HuH-7 (cell line): Measurements from ENCODE around the gene SSTR1.

Experiments used
- DNase-seq: peaks from one replicate; pipeline ENCODE4 v3.0.0; 2011; ENCODE audit warnings: low spot score

SSTR1 gene

DNA sequence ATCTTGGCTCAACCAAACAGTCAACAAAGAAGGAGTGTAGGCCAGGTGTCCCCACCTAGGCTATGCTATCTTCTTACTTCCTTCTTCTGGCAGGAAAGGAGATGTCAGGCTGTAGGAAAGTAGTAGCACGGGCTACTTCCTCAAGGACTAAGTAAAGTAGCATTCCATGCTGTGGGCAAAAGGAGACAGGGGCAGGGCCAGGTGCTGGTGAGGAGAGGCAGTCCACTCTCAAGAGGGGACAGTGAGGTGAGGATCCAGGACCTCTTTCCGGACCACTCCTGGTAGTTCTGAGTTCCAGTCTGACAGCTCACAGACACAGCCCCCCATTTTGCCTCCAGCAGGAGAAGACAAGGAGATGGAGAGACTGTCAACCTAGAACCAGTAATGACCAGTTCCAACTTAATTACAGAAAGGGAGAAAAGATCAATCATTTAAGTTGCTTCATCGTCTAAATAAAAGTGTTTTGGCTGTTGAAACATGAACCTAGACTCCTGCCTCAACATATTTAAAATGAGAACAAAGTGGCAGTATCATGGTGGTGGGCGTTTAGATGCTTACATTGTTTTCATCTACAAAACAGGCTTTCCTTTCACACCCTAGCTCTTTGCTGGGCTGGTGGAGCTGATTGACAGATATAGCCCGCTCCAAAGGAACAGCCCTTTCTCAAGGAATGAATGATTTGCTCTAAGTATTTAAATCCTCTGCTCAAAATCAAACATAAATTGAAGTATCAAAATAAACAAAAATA, 5.1 kb upstream of the SSTR1 start:
- DNase-seq: no peak

- DNase-seq: no peak
Observed at GRCh38 chr14:38203929-38204718, 3.6 kb upstream of the SSTR1 start.

GRCh38 chr14:38204719-38205115, 3.0 kb upstream of the SSTR1 start:
- no peak for DNase-seq

GRCh38 chr14:38205119-38205813, 2.4 kb upstream of the SSTR1 start:
- no peak for DNase-seq

DNA sequence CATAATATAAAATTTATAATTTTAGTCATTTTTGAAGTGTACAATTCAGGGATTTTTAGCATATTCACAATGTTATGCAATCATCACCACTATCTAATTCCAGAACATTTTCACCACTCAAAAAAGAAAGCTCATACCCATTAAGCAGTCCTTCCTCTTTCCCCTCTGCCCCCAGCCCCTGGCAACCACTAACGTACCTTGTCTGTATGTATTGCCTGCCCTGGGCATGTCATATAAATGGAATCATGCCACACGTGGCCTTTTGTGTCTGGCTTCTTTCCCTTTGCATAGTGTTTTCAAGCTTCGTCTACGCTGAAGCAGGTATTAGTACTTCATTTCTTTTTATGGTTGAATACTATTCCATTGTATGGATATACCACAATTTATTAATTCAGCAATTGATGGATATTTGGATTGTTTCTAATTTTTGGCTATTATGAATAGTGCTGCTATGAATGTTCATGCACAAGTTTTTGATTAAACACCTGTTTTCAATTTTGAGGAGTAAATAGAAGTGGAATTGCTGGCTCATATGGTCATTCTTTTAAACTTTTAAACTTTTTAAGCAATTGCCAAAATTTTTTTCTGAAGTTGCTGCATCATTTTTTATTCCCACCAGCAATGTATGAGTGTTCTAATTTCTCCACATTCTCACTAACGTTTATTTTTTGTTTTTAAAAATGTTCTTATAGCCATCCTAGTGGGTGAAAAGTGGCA, 1.6 kb upstream of the SSTR1 start:
- no peak for DNase-seq

DNA sequence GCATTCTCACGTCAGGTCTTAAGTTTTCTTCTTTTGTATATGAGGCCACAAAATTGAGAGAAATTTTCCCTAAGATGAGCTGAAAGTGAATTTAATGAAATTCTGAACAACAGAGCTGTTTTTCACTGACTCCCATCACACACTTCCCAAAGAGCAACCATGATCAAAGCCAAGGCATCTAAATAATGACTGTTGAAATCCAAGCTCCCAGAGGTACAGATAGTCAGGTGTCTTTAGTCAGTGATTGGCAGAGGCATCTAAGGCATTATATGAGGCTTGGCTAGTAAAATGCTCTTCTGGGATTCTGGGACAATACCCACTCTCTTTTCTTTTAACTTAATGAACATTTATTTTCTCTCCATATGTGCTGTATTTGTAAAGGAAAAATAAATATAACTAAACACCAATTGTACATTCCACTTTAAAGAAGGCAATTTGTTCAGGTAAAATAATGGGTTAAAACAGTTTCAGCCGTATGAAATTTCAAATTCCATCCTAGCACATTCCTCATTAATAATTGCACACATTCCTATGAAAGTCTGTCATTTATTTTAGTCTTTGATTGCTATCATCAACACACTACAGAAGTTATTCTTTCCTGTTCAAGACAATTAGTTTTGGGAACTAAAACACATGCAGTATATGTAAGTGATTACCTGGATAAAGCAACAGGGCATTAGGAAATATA, 871 bp upstream of the SSTR1 start:
- no peak for DNase-seq

DNA sequence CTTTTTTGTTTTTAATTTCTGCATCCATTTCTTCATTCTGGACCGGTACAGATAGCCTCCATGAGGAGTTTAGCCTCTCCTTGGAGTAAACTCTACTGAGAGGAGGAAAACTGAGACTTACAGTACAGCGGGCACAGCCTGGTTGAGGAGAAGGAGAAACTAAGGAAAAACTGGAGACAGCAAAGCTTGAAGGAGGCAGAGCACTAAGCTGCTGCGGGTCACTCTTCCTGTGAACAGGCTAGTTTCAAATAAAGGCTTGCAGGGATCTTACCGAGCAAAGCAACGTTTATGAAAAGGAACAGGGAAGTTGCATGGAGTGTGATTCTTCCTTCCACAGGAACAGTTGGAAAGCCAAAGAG, 348 bp upstream of the SSTR1 start:
- DNase-seq: no peak

DNA sequence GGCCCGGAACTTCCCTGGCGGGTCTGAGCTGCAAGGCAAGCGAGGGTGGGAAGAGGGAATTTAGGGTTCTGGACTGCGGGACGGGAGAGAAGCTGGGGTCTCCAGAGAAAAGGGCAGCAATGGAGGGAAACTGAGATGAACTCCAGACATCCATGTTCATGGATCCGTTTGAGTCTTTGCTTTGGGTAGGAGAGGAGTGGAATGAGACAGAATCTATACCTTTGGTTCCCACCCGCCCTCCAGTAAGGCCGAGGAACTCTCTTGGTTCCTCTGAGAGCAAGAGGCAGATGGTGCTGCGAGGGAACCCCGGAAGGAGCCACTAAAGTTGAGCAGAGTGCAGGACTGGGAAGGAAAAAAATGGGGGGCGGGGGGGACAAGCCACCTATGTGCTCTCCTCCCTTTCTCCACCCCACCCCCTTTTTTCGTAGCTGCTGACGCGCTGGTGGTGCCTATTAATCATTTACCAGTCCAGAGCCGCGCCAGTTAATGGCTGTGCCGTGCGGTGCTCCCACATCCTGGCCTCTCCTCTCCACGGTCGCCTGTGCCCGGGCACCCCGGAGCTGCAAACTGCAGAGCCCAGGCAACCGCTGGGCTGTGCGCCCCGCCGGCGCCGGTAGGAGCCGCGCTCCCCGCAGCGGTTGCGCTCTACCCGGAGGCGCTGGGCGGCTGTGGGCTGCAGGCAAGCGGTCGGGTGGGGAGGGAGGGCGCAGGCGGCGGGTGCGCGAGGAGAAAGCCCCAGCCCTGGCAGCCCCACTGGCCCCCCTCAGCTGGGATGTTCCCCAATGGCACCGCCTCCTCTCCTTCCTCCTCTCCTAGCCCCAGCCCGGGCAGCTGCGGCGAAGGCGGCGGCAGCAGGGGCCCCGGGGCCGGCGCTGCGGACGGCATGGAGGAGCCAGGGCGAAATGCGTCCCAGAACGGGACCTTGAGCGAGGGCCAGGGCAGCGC, 1.2 kb downstream of the SSTR1 start:
- DNase-seq: peak; percentile 26

DNA sequence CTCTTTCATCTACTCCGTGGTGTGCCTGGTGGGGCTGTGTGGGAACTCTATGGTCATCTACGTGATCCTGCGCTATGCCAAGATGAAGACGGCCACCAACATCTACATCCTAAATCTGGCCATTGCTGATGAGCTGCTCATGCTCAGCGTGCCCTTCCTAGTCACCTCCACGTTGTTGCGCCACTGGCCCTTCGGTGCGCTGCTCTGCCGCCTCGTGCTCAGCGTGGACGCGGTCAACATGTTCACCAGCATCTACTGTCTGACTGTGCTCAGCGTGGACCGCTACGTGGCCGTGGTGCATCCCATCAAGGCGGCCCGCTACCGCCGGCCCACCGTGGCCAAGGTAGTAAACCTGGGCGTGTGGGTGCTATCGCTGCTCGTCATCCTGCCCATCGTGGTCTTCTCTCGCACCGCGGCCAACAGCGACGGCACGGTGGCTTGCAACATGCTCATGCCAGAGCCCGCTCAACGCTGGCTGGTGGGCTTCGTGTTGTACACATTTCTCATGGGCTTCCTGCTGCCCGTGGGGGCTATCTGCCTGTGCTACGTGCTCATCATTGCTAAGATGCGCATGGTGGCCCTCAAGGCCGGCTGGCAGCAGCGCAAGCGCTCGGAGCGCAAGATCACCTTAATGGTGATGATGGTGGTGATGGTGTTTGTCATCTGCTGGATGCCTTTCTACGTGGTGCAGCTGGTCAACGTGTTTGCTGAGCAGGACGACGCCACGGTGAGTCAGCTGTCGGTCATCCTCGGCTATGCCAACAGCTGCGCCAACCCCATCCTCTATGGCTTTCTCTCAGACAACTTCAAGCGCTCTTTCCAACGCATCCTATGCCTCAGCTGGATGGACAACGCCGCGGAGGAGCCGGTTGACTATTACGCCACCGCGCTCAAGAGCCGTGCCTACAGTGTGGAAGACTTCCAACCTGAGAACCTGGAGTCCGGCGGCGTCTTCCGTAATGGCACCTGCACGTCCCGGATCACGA, 2.2 kb downstream of the SSTR1 start:
- DNase-seq: no peak

DNA sequence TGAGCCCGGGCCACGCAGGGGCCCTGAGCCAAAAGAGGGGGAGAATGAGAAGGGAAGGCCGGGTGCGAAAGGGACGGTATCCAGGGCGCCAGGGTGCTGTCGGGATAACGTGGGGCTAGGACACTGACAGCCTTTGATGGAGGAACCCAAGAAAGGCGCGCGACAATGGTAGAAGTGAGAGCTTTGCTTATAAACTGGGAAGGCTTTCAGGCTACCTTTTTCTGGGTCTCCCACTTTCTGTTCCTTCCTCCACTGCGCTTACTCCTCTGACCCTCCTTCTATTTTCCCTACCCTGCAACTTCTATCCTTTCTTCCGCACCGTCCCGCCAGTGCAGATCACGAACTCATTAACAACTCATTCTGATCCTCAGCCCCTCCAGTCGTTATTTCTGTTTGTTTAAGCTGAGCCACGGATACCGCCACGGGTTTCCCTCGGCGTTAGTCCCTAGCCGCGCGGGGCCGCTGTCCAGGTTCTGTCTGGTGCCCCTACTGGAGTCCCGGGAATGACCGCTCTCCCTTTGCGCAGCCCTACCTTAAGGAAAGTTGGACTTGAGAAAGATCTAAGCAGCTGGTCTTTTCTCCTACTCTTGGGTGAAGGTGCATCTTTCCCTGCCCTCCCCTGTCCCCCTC, 3.0 kb downstream of the SSTR1 start:
- DNase-seq: no peak

- DNase-seq: no peak
Observed at GRCh38 chr14:38211255-38211735, 3.6 kb downstream of the SSTR1 start.

- DNase-seq: no peak
Observed at GRCh38 chr14:38212111-38212510, 4.4 kb downstream of the SSTR1 start.

DNA sequence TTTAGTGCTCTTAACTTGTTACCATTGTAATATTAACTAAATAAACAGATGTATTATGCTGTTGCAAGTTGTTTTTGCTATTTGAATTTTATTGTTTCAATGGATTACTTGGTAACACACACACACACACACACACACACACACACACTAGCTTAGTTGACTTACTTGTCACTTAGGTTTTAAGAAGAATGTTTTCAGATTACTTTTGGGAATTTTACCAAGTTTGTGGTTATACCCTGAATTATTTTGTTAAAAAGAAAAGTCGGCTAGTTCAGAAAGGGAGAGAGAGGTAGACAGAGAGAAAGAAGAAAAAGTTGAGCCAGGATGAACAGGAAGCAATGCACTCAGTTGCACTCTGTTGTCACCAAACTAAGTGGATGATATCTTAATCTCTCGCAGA, 5.3 kb downstream of the SSTR1 start:
- DNase-seq: no peak

DNA sequence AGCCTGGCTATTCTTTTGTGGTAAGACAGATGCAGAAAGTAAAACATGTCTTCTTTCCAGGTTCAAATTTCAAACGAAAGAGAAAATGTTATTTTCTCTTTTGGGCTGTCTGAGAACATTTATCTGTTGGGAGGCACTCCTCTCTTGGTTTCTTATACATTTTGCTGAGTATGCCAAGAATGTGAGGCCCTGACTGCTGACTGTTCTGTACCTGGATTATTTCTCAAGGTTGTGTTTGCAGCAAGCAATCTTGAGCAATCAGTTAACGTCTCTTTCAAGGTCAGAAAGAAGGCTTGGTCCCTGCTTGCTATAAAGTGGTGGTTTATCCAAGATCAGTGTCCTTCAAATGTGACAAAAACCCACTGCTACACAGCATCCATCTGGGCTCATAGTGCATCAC, 9.8 kb downstream of the SSTR1 start:
- DNase-seq: no peak

DNA sequence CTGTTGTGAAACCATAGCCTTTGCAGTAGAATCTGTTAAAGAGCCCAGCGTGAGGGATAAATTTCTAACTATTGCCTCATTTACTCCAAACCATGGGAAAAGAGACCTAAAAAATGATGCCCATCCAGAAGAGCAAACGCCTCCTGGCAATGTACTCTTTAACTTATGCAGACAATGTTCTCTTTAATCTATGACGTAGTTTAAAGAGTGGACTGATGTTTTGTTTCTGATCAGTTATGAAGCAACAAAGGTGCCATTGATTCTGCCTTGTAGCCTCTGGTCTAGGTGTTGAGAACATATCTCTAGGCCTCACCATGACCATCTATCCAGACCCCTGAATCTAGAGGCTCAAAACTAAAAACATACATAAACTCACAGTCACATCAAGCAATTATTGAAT, 13.4 kb downstream of the SSTR1 start:
- no peak for DNase-seq

DNA sequence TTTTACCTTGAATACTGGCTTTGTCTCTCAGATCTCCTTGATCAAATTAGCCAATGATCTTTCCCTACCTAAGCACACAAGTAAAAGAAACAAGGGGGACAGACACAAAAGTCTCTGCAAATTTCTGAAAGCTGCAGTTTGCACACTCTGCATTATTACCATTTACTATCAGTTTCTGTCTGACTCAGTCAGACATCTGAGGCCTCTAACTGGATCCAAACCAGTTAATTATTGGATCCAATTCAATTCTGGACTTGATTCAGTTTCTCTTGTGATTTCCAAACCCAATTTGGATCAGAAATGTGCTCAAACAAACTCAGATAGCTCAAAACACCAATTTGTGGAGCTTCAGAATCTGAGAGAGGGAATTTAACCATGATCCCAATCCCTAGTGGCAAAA, 16.6 kb downstream of the SSTR1 start:
- DNase-seq: no peak

DNA sequence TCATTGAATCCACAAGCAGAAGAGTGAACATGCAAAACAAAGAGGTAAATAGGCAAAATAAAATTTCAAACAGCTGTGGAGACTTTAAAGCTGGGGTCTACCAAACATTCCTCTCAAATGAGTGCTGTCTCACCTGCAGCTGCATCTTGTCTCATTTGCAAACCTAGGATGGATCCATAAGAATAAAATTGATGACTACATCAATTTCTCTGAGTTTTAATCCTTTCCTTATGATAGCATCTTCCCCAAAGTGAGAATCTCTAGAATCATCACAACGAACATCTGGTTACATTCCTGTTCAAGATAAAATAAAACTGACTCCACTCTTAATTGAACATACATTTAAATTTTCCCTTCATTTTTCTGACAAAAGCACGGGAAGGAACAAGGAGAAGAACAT, 18.2 kb downstream of the SSTR1 start:
- no peak for DNase-seq

DNA sequence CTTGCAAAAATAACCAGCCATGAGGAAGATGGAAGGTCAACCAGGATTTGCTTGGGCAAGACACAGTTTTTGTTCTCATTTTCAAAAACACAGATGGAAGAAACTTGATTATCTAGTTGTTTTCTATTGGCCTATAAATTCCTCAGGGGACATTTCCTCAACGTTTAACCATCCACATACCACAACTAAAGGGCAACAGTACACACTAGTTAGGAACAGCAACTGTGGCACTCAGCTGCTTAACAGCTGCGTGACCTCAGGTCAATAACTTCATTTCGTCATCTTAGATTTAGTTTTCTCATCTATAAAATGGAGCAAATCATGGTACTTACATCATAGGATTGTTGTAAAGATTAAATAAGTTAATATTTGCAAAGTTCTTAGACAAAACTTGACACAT, 18.7 kb downstream of the SSTR1 start:
- no peak for DNase-seq

DNA sequence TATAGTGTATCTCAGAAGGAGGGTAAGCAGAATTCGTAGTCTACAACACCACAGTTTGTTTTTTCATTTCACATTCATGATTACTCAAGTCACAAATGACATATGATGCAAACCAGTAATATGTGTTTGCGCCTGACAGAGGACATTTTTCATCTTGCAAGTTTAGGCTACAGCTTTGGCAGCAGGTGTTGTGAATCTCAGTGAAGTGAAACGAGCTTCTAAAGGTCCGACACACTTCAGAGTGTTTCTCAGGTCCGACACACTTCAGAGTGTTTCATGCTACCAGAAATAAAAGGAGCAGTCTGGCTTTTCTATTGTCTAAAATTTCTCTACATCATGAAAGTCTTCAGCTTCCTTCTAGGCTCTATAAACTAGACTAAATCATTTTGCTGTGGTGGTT, 25.5 kb downstream of the SSTR1 start:
- no peak for DNase-seq
